Activated naive CD8-positive, alpha-beta T cell treated with anti-CD3 and anti-CD28 coated beads, Interleukin-2, amount 10 ng/mL, durations not matched to agents 7 days and 5 days (primary cell): ENCODE results near the gene ALX4. TPM values are rescaled to one million over a fixed set of nuclear protein-coding genes. Genes with fewer than 3 reads are reported as not detected.

Source experiments
- ATAC-seq: fragments of 150-1000 bp; cut with Tn5 transposase; one replicate; pipeline ENCODE4 v1.10.0; 2021; ENCODE audit warnings: low read depth, moderate library complexity
- POLR2A ChIA-PET: fragments of 350-600 bp; sonication (Branson Sonifier 250); formaldehyde crosslinking; loops from one replicate; lab custom pipeline; 2021; ENCODE audit warnings: antibody characterized with exemption; lab: Charles Lee
- DNase-seq: peaks from one replicate; pipeline ENCODE4 v3.0.0; 2021
- H3K27ac Mint-ChIP-seq: one replicate; pipeline ENCODE4 v1.8.0; 2022; ENCODE audit warnings: mild to moderate bottlenecking, mixed read lengths
- H3K27me3 Mint-ChIP-seq: one replicate; pipeline ENCODE4 v1.8.0; 2022; ENCODE audit warnings: mild to moderate bottlenecking, moderate library complexity, mixed read lengths
- H3K36me3 Mint-ChIP-seq: one replicate; pipeline ENCODE4 v1.8.0; 2021; ENCODE audit warnings: mild to moderate bottlenecking, mixed read lengths
- H3K4me1 Mint-ChIP-seq: one replicate; pipeline ENCODE4 v1.8.0; 2021; ENCODE audit warnings: mixed read lengths
- H3K4me3 Mint-ChIP-seq: one replicate; pipeline ENCODE4 v1.8.0; 2022; ENCODE audit warnings: mild to moderate bottlenecking, moderate library complexity, mixed read lengths
- H3K9me3 Mint-ChIP-seq: one replicate; pipeline ENCODE4 v1.8.0; 2021; ENCODE audit warnings: mixed read lengths
- total RNA-seq, 2 experiments: library from RNA; stranded (reverse); gene quantifications; one replicate each; pipeline ENCODE4 v1.2.3, GENCODE V29; 2021

Gene ALX4
- total RNA-seq, 2 experiments from 2014 or later: not detected

GRCh38 chr11:44269369-44270351 is 40.3 kb downstream of the ALX4 start:
- POLR2A ChIA-PET: no interaction called here
- no peaks in the 10 kb centered on the region for H3K36me3 Mint-ChIP-seq
- no peaks in the 10 kb centered on the region for H3K9me3 Mint-ChIP-seq
- DNase-seq (no peak), ATAC-seq (no peak)
- H3K27ac Mint-ChIP-seq: no peak overlapping the region
- H3K4me3 Mint-ChIP-seq: no peak overlapping the region
- peaks cover 3% of the 10 kb centered on the region for H3K27me3 Mint-ChIP-seq
- peaks cover 3% of the 10 kb centered on the region for H3K4me1 Mint-ChIP-seq

DNA sequence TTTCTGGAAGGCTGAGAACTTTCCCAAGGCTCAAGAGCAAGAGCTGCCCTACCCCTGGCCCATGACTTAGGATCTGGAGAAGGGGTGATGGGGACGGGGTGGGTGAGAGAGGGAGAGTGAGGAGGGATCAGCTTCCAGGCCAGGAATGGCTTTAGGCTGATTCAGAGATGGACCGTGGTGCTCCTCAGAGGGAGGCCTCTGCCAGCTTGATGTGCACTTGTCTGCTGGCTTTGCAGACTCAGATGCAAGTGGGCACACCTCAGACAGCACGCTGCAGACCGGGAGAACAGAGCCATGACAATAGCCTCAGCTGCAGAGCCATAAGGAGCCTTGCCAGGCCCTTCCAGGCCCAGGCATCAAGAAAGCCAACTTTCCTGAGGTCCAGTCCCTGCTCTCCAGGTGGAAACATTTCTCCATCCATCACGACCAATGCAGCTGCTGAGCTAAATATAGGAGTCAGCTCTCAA is 41.3 kb downstream of the ALX4 start:
- Mint-ChIP-seq H3K27ac (no peak overlapping the region), H3K9me3 (no peaks in the 10 kb centered on the region), H3K36me3 (no peaks in the 10 kb centered on the region), H3K27me3 (peaks cover 3% of the 10 kb centered on the region), H3K4me3 (no peak overlapping the region), H3K4me1 (peaks cover 3% of the 10 kb centered on the region)
- DNase-seq (no peak), ATAC-seq (no peak)
- POLR2A ChIA-PET: no interaction called here

- Mint-ChIP-seq H3K4me3 (no peak overlapping the region), H3K4me1 (peaks cover 3% of the 10 kb centered on the region), H3K27ac (no peak overlapping the region), H3K36me3 (no peaks in the 10 kb centered on the region), H3K9me3 (no peaks in the 10 kb centered on the region), H3K27me3 (peaks cover 3% of the 10 kb centered on the region)
- POLR2A ChIA-PET: no interaction called here
- DNase-seq (no peak), ATAC-seq (no peak)
These were observed 42.0 kb downstream of the ALX4 start for GRCh38 chr11:44267750-44268613.

DNA sequence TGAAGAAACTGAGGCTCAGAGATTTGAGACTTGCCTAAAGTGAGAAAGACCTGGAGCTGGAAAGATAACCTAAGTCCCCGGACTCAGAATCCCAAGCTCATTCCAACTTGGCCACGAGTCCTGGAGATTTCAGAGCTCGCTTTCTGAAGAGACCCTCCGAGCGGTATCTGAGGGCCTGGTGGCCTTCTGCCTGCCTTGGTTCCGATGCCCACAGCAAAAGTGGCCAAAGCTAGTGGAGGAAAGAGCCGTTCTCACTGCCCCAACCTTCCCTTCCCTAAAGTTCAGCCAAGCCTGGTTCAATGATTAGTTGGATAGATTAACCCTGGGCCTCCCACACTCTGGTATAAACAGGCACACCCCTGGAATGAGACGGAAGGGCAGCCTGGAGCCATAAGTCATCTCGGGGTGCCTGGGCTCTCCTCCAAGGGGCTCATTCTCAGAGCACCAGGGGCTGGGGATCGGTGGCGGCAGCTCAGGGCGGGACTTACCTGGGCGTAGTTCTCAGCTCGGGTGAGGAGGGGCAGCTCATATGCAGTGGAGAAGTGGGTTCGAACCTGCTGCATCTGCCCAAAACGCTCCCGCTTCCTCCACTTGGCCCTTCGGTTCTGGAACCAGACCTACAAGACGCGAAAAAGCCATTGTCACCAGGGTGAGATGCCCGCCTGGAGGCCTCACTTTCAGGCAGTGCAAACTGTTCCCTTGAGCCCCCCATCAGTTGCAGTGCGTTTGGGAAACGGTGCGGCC is 42.8 kb downstream of the ALX4 start:
- no peak overlapping the region for H3K27ac Mint-ChIP-seq
- no peak overlapping the region for H3K4me3 Mint-ChIP-seq
- no peaks in the 10 kb centered on the region for H3K9me3 Mint-ChIP-seq
- H3K36me3 Mint-ChIP-seq: no peaks in the 10 kb centered on the region
- peaks cover 3% of the 10 kb centered on the region for H3K4me1 Mint-ChIP-seq
- H3K27me3 Mint-ChIP-seq: peaks cover 3% of the 10 kb centered on the region
- DNase-seq (no peak), ATAC-seq (no peak)
- POLR2A ChIA-PET: no interaction called here

GRCh38 chr11:44266056-44266780 is 43.7 kb downstream of the ALX4 start:
- H3K36me3 Mint-ChIP-seq: no peaks in the 10 kb centered on the region

GRCh38 chr11:44264761-44265160 is 45.2 kb downstream of the ALX4 start:
- no peak overlapping the region for H3K27ac Mint-ChIP-seq
- no peaks in the 10 kb centered on the region for H3K36me3 Mint-ChIP-seq
- H3K27me3 Mint-ChIP-seq: peaks cover 10% of the 10 kb centered on the region
- POLR2A ChIA-PET: no interaction called here
- ATAC-seq: no peak
- DNase-seq: no peak
- H3K4me3 Mint-ChIP-seq: no peak overlapping the region
- no peaks in the 10 kb centered on the region for H3K9me3 Mint-ChIP-seq
- peaks cover 3% of the 10 kb centered on the region for H3K4me1 Mint-ChIP-seq

More at GRCh38 chr11:44266056-44266780, 43.7 kb downstream of the ALX4 start:
- H3K9me3 Mint-ChIP-seq: no peaks in the 10 kb centered on the region
- no peak overlapping the region for H3K4me3 Mint-ChIP-seq
- POLR2A ChIA-PET: no interaction called here
- H3K27ac Mint-ChIP-seq: no peak overlapping the region
- ATAC-seq: no peak
- no peak for DNase-seq
- H3K4me1 Mint-ChIP-seq: peaks cover 3% of the 10 kb centered on the region
- H3K27me3 Mint-ChIP-seq: peaks cover 3% of the 10 kb centered on the region

DNA sequence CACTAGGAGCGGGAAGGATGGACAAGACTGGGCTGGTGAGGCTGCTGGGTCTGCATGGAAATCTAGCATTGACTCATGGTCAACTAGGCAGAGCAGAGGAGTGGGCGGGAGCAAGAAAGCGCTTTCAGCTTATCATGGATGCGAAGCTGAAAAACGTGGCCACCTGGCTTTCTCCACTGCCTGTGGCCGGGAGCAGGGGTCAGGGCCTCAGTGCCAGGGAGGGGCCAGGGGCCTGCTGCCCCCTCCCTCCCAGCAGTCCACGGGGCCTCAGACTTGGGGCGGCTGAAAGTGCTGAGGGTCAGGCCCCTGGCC is 45.5 kb downstream of the ALX4 start:
- POLR2A ChIA-PET: no interaction called here
- no peaks in the 10 kb centered on the region for H3K9me3 Mint-ChIP-seq
- DNase-seq (no peak), ATAC-seq (no peak)
- no peak overlapping the region for H3K4me3 Mint-ChIP-seq
- no peaks in the 10 kb centered on the region for H3K36me3 Mint-ChIP-seq
- peaks cover 3% of the 10 kb centered on the region for H3K4me1 Mint-ChIP-seq
- peaks cover 11% of the 10 kb centered on the region for H3K27me3 Mint-ChIP-seq
- H3K27ac Mint-ChIP-seq: no peak overlapping the region

DNA sequence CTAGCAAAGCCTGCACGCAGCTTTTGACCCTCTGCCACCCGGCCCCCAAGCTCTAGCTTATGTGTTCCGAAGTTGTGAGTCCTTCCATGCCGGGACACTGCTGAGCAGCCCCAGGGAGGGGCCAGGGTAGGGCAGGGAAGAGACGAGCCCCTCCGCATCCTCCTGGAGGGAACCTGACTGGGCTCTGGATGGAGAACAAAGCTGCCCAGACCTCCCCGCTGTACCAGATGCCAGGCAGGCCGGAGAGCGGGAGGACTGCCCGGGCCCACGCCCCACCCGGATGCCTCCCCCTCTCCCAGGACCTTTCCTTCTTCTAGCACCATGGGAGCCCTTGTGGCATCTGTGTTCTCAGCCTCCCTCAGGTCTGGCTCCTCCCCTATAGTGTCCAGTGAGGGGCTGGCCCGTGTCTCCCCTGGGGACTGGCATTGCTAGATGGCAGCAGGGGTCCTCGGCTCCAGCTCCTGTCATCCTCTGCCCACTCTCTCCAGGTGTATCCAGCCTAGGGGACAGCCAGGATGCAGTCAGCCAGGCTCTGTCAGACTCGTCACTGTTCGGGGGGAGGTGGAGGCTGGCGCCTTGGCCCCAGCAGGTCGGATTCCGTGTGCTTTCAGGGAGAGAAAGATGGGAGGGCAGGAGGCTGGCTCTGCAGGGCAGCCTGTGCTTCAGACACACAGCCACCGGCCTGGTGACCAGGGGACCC is 46.1 kb downstream of the ALX4 start:
- Mint-ChIP-seq H3K27ac (no peak overlapping the region), H3K36me3 (no peaks in the 10 kb centered on the region), H3K4me3 (no peak overlapping the region), H3K9me3 (no peaks in the 10 kb centered on the region), H3K27me3 (peaks cover 11% of the 10 kb centered on the region), H3K4me1 (peaks cover 7% of the 10 kb centered on the region)
- POLR2A ChIA-PET: no interaction called here
- no peak for ATAC-seq
- DNase-seq: no peak

- Mint-ChIP-seq H3K36me3 (peaks cover 4% of the 10 kb centered on the region), H3K4me3 (no peak overlapping the region), H3K27ac (no peak overlapping the region), H3K27me3 (peaks cover 9% of the 10 kb centered on the region), H3K9me3 (no peaks in the 10 kb centered on the region), H3K4me1 (peaks cover 19% of the 10 kb centered on the region)
- POLR2A ChIA-PET: no interaction called here
- no peak for ATAC-seq
- no peak for DNase-seq
These were observed 47.9 kb downstream of the ALX4 start for GRCh38 chr11:44261800-44262591.

DNA sequence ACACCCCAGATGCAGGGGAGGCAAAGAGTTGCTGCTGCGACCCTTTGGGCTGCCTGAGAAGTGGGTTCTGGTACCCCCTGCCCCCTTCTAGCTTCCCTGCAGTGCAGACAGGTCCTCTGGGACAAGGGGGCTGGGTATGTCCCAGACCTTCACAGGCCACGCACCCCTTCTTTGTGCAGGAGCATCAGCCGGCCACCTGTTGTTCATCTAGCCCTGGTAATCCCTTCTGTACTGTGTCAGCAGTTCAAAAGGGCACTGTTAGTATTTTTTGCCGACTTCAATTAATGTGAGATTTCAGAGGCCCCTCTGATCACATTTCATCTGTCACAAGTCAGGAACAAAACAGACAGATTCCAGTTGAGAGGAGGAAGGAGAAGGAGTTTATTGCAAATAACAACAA is 49.9 kb downstream of the ALX4 start:
- Mint-ChIP-seq H3K4me1 (peaks cover 25% of the 10 kb centered on the region), H3K27me3 (peaks cover 8% of the 10 kb centered on the region), H3K9me3 (no peaks in the 10 kb centered on the region), H3K36me3 (peaks cover 4% of the 10 kb centered on the region), H3K27ac (no peak overlapping the region), H3K4me3 (no peak overlapping the region)
- DNase-seq (no peak), ATAC-seq (no peak)
- POLR2A ChIA-PET: no interaction called here

DNA sequence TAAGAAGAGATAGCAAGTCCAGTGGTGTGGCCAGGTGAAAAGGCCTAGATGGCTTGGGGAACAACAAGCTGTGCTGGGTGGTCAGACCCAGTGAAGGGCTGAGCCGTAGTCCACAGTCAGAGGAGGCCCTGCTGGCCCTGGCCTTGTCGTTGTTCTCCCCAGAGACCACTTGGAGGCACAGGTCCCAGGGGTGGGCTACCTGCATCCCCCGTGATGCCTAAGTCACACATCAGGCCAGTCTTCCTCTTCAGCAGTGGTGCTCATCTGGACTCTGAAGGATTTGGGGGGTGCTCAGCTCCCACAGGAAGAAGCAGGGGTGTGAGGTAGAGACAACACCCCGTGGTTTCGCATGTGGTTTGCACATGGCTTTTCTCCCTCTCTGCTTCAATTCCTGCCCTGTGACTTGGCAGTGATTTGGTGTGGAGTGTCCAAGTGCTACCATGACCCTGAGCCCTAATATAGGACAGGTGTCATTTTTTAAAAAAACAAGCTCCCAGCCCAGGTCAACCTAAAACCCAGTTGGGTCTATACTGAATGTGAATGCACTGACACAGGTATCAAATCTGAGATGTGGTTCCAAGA is 51.0 kb downstream of the ALX4 start:
- DNase-seq (no peak), ATAC-seq (no peak)
- H3K27me3 Mint-ChIP-seq: peaks cover 10% of the 10 kb centered on the region
- H3K27ac Mint-ChIP-seq: no peak overlapping the region
- no peaks in the 10 kb centered on the region for H3K9me3 Mint-ChIP-seq
- H3K4me3 Mint-ChIP-seq: no peak overlapping the region
- POLR2A ChIA-PET: no interaction called here
- H3K4me1 Mint-ChIP-seq: peaks cover 25% of the 10 kb centered on the region
- peaks cover 4% of the 10 kb centered on the region for H3K36me3 Mint-ChIP-seq
